T-helper 2 cell treated with Interferon-gamma antibody and Interleukin-4, amounts not matched to agents 5 μg/mL and 100 μg/mL, for 36 hours (primary cell): Measurements from ENCODE around the gene RCHY1.

Experiments used
- DNase-seq: peaks from one replicate; pipeline ENCODE4 v3.0.0; 2021; ENCODE audit warnings: low spot score
- H3K27ac Mint-ChIP-seq: one replicate; pipeline ENCODE4 v1.8.0; 2021; ENCODE audit warnings: mild to moderate bottlenecking, mixed read lengths
- H3K27me3 Mint-ChIP-seq: one replicate; pipeline ENCODE4 v1.8.0; 2021; ENCODE audit warnings: low read depth, mixed read lengths
- H3K36me3 Mint-ChIP-seq: one replicate; pipeline ENCODE4 v1.8.0; 2021; ENCODE audit warnings: low read depth, mixed read lengths
- H3K4me1 Mint-ChIP-seq: one replicate; pipeline ENCODE4 v1.8.0; 2021; ENCODE audit warnings: low read depth, mixed read lengths
- H3K4me3 Mint-ChIP-seq: one replicate; pipeline ENCODE4 v1.8.0; 2022; ENCODE audit warnings: mild to moderate bottlenecking, moderate library complexity, mixed read lengths
- H3K9me3 Mint-ChIP-seq: one replicate; pipeline ENCODE4 v1.8.0; 2021; ENCODE audit warnings: mixed read lengths

RCHY1 gene

GRCh38 chr4:75432683-75433082 lies 81.5 kb downstream of the RCHY1 start:
- no peak for DNase-seq
- Mint-ChIP-seq H3K27ac (no peak overlapping the region), H3K27me3 (no peaks in the 10 kb centered on the region), H3K4me3 (no peak overlapping the region), H3K4me1 (no peaks in the 10 kb centered on the region), H3K36me3 (no peaks in the 10 kb centered on the region), H3K9me3 (no peaks in the 10 kb centered on the region)

DNA sequence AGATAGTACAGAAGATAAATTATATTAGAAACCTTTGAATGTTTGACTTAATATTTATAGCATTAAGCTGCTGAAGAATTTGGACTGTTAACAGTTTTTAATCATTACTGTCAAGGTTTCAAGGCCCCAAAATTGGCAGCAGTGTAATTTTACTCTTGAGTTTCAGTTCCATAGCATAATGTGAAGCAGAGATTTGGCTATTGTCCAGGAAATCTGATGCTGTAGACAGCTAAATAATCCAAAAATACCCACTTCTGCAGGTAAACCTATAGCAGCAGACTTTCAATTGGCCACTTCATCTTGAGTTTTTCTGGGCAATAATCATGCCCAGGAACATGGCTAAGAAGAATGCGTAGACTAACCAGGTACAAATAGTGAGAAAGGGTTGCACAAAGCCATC lies 85.0 kb downstream of the RCHY1 start:
- no peak for DNase-seq
- H3K27ac Mint-ChIP-seq: no peak overlapping the region
- H3K4me1 Mint-ChIP-seq: no peaks in the 10 kb centered on the region
- no peak overlapping the region for H3K4me3 Mint-ChIP-seq
- no peaks in the 10 kb centered on the region for H3K9me3 Mint-ChIP-seq
- no peaks in the 10 kb centered on the region for H3K36me3 Mint-ChIP-seq
- no peaks in the 10 kb centered on the region for H3K27me3 Mint-ChIP-seq
